Tibial artery (tissue), 4 donors: ENCODE measurements around the gene MYO5B.

ENCODE experiments used
- DNase-seq, 2 donors: peaks; one replicate each; pipeline ENCODE4 v3.0.0-alpha.2; 2019
- H3K27ac ChIP-seq, 2 donors: fragments of 200-600 bp; sonication (generic) in 1 of 2; 1 replicate in 1 of 2; 2 replicates in 1 of 2; pipeline ENCODE4 v1.5.1; 2018 to 2019; ENCODE audit warnings: mild to moderate bottlenecking in 1 of 2
- H3K27me3 ChIP-seq, 2 donors: fragments of 200-600 bp; sonication (generic) in 1 of 2; one replicate each; pipeline versions ENCODE4 v1.5.1 to v1.6.0; 2016 to 2019
- H3K36me3 ChIP-seq, 3 donors: fragments of 200-600 bp; sonication (generic) in 2 of 3; one replicate each; pipeline ENCODE4 v1.5.1; 2016 to 2019; ENCODE audit warnings: mild to moderate bottlenecking in 2 of 3
- H3K4me1 ChIP-seq, 4 donors: fragments of 200-600 bp; sonication (generic) in 2 of 4; 1 replicate in 3 of 4; 2 replicates in 1 of 4; pipeline ENCODE4 v1.5.1; 2016 to 2019
- H3K4me3 ChIP-seq, 2 donors: fragments of 200-600 bp; sonication (generic) in 1 of 2; 1 replicate in 1 of 2; 2 replicates in 1 of 2; pipeline ENCODE4 v1.5.1; 2018 to 2019; ENCODE audit warnings: mild to moderate bottlenecking in 2 of 2
- H3K9me3 ChIP-seq, 3 donors: fragments of 200-600 bp; sonication (generic) in 1 of 3; one replicate each; pipeline ENCODE4 v1.5.1; 2016 to 2019
- CTCF ChIP-seq, 2 experiments: fragments of 200-600 bp in 1 of 2; fragments of 450-650 bp in 1 of 2; IDR thresholded peaks; one replicate each; pipeline ENCODE4 v1.5.1; 2017 to 2019; ENCODE audit warnings: antibody characterized with exemption in 2 of 2, mild to moderate bottlenecking in 1 of 2, moderate library complexity in 1 of 2
- intact Hi-C: fragments of 100-400 bp; cut with DNase I; formaldehyde crosslinking; loops from one replicate; pipeline ENCODE4 v1.15.0; 2023; ENCODE audit warnings: low total_unique reads

MYO5B gene

GRCh38 chr18:49931760-49932159 lies 263.2 kb downstream of the MYO5B start:
- Histone ChIP-seq H3K9me3 (no peaks in the 10 kb centered on the region), H3K27ac (no peak overlapping the region), H3K36me3 (peaks cover 0 to 21% (median 0%) of the 10 kb centered on the region in 3 donors), H3K27me3 (no peaks in the 10 kb centered on the region), H3K4me3 (no peak overlapping the region), H3K4me1 (no peaks in the 10 kb centered on the region)
- TF ChIP-seq CTCF (IDR thresholded peaks at IDR 0.05): no peak
- DNase-seq: no peak
- intact Hi-C loops: no loop called here

- H3K9me3 ChIP-seq: no peaks in the 10 kb centered on the region
- intact Hi-C loops: no loop called here
- H3K4me3 ChIP-seq: no peak overlapping the region
- H3K27ac ChIP-seq: no peak overlapping the region
- no peak for DNase-seq
- no peaks in the 10 kb centered on the region for H3K27me3 ChIP-seq
- no peaks in the 10 kb centered on the region for H3K4me1 ChIP-seq
- H3K36me3 ChIP-seq: peaks cover 0 to 15% (median 0%) of the 10 kb centered on the region in 3 donors
- TF ChIP-seq CTCF (IDR thresholded peaks at IDR 0.05): no peak
Measured at GRCh38 chr18:49931179-49931578, 263.8 kb downstream of the MYO5B start.

- DNase-seq: no peak
- Histone ChIP-seq H3K4me3 (no peak overlapping the region), H3K9me3 (no peaks in the 10 kb centered on the region), H3K27me3 (no peaks in the 10 kb centered on the region), H3K4me1 (no peaks in the 10 kb centered on the region), H3K27ac (no peak overlapping the region), H3K36me3 (no peaks in the 10 kb centered on the region)
- intact Hi-C loops: no loop called here
- no peak for TF ChIP-seq CTCF (IDR thresholded peaks at IDR 0.05)
Measured at GRCh38 chr18:49926106-49926745, 268.7 kb downstream of the MYO5B start.

- Histone ChIP-seq H3K27ac (no peak overlapping the region), H3K36me3 (no peaks in the 10 kb centered on the region), H3K4me1 (no peaks in the 10 kb centered on the region), H3K4me3 (no peak overlapping the region), H3K27me3 (no peaks in the 10 kb centered on the region), H3K9me3 (no peaks in the 10 kb centered on the region)
- no peak for DNase-seq
- intact Hi-C loops: no loop called here
- no peak for TF ChIP-seq CTCF (IDR thresholded peaks at IDR 0.05)
Measured at GRCh38 chr18:49924293-49924983, 270.5 kb downstream of the MYO5B start.

GRCh38 chr18:49922228-49922627 lies 272.7 kb downstream of the MYO5B start:
- intact Hi-C loops: no loop called here
- no peak overlapping the region for H3K4me3 ChIP-seq
- H3K27ac ChIP-seq: no peak overlapping the region
- no peak for TF ChIP-seq CTCF (IDR thresholded peaks at IDR 0.05)
- H3K4me1 ChIP-seq: no peaks in the 10 kb centered on the region
- H3K36me3 ChIP-seq: no peaks in the 10 kb centered on the region
- no peaks in the 10 kb centered on the region for H3K9me3 ChIP-seq
- DNase-seq: no peak
- peaks cover 0 to 12% of the 10 kb centered on the region in 2 donors for H3K27me3 ChIP-seq
